GM19023 (cell line): Measurements from ENCODE around the gene BBC3.

Experiments
- ATAC-seq: cut with Tn5 transposase; IDR thresholded peaks from one replicate; pipeline ENCODE4 v1.9.1; 2021; ENCODE audit warnings: mild to moderate bottlenecking, moderate library complexity; ENCODE audit not compliant: unreplicated experiment

BBC3 gene

DNA sequence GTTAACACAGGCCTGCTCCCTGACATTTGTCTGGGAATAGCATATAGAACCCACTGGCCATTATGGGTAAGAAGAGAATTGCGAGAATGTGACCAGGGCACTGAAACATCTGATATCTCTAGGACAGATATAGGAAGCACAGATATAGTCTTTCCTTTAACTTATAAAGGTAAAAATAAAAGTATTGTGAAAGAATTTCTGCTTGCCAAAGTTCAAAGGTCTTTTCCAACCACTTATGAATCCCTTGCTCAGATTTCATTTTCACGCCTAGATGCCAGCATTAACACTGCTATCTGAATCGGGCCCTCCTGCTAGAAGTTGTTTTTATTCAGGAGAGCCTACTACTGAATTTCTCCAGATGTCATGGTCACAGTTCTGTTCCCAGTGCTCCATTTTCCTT, 27.7 kb downstream of the BBC3 start:
- no peak for ATAC-seq

DNA sequence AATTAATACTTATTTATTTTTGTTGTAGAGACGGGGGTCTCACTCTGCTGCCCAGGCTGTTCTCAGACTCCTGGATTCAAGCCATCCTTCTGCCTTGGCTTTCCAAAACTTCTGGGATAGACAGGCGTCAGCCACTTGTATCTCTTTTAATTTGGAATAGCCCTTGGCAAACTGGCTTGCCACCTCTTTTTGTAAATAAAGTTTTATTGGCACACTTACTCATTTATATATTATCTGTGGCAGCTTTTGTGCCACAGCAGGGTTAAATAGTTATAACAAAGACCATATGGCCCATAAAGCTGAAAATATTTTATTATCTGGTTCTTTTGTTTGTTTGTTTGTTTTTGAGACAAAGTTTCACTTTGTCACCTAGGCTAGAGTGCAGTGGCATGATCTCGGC, 30.5 kb downstream of the BBC3 start:
- no peak for ATAC-seq

DNA sequence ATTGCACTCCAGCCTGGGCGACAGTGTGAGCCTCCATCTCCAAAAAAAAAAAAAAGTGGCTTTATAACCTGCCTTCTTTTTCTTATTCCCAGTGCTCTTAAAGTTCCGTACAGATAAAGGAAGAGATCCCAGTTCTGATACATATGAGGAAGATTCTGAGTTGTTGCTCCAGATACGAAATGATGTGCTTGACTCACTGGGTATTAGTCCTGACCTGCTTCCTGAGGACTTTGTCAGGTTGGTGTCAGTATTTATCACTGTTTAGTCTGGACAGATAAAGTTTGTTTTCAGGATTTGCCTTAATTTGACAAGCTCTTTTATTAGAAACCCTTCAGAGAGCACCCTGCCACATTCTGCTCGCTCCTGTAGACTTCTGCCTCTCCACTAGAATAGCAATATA, 33.9 kb downstream of the BBC3 start:
- ATAC-seq = no peak

DNA sequence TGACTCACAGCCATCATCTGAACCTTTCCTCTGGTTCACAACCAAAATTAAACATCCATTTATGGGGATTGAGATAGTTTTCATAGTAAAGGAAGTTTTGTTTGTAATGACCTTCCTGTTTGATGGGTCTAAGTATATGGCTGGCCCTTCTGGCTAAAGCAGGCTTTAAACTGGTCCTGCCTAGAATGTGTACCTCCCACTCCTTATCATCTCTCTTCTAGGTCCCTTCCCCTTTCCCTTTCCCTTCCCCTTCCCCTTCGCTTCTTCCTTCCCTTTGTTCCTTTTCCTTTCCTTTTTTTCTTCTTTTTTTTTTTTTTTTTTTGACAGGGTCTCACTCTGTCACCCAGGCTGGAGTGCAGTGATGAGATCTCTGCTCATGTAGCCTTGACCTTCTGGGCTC, 35.6 kb downstream of the BBC3 start:
- ATAC-seq = no peak

DNA sequence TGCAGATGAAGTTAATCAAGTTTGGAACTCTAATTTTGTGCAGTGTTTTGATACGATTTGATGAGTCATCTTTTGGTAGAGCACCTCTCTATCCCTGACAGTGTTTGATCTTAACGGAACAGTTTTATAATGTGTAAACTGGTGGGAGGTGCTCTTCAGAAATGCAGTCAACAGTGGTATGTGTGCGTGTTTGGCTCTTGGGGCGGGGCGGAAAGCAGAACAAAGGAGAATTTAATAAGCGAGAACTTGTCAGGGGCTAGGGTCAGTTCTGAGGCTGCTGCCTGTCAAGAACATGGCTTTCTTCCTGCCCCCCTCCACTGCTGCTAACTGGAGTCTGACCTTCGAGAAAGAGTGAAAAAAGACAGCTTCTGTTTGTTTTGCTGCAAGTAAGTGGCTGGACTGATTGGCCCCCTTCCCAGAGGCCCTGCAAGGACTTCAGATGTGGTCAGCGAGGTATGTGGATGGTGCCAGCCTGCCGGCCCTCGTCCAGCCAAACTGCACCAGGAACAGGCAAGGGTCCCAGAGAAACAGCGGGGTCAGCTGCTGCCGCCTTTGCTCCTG, 40.8 kb downstream of the BBC3 start:
- ATAC-seq = no peak

DNA sequence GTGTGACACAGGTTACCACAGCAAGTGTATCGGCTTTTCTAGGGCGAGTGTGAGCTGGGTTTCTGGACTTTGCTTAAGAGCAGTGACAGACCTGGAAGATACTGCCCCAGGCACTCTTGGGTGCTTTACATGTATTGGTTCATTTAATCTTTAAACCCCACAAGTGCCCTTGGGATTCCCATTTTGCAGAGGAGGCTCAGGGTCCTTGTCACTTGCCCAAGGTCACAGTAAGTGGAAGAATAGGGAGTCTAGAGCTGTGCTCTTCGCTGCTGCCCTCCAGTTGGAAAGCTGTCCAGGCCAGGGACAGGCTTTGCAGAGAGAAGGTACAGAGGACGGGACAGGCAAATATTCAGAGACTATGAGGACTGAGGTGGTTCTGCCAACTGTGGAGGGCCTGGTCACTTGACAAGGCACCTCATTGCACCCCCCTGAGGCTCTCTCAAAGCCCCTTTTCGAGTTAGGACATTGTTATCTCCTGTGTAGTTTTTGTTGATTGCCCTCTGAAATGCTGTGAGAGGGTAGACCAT, 42.4 kb downstream of the BBC3 start:
- no peak for ATAC-seq

DNA sequence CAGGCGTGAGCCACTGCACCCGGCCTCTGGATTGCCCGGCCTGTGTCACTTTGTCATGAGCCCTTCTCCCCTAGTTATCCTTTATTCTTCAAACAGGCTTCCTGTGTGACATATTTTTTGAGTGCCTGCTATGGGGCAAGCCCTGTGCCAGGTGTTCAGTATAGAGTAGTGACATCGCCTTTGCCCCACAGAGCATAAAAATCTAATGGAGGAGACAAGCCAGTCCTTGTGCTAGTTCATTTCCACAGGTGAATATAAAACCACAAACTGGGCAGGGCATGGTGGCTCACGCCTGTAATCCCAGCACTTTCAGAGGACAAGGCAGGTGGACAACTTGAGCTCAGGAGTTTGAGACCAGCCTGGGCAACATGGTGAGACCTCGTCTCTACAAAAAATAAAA, 43.2 kb downstream of the BBC3 start:
- no peak for ATAC-seq

DNA sequence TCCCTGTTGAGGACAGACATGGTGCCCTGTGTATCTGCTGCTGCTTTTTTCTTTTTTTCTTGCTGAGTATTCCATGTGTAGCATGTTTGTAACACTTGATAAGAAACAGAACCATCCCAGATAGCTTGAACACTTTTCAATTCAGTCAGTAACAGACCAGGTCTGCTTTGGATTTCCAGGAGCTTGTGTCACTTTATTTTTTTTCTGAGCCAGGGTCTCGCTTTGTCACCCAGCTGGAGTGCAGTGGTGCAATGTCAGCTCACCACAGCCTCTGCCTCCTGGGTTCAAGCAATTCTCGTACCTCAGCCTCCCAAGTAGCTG, 43.7 kb downstream of the BBC3 start:
- no peak for ATAC-seq

DNA sequence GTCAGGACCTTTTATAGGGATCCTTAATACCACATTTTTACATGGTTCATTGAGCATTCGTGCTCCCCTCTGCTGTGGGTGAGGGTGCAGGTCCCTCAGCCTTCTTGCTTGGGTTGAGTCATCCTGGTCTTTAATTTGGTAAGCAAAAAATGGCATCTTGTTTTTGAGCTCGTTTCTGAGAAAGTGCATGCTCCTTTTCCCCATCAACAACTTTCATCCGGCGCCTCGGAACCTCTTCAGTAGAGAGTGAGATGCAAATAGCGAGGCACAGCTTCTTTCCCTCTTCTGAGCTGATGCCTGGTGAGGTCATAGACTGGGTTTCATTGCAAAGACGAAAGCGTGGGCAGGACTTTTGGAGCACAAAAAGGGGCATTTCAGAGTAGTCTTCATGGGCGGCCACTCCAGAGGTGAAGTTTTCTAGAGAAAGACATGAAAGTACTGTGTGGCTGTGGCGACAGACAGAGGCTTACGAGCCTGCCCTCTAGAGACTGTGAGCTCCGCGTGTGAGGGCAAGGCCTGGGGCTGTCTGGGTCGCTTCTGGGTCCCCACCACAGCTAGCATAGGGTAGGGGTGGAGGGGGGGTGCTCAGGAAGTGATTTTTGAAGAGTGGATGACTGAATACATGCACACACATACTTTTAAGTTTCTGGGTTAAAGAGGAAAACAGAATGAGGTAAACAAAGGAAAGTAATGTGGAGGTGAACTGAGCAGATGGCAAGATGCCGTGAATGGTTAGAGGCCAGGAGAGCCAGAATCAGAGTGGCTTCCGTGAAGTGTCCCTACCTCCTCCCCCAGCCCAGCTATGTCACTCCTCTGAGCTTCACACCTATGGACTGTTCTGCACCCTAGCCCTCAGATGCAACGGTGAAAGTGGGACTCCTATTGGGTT, 44.3 kb downstream of the BBC3 start:
- ATAC-seq = peak; percentile 91

DNA sequence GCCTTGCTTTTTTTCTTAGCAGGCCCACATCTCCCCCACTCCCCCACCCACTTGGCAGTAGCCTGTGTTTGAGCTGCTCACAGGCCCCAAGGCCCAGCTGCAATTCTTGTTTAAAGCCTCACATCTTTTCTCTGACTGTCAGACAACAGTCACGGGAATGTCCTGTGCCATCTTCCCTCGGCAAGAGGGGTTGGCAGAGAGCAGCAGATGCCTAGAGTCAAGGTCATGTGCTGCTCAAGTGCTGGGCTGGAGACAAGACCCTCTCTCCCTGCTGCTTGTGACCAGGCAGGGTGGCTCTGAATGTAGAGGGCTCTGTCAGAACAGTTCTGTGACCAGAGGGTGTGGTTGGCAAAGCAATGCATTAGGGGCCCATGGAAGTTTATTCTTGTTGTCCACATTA, 47.4 kb downstream of the BBC3 start:
- ATAC-seq = no peak

DNA sequence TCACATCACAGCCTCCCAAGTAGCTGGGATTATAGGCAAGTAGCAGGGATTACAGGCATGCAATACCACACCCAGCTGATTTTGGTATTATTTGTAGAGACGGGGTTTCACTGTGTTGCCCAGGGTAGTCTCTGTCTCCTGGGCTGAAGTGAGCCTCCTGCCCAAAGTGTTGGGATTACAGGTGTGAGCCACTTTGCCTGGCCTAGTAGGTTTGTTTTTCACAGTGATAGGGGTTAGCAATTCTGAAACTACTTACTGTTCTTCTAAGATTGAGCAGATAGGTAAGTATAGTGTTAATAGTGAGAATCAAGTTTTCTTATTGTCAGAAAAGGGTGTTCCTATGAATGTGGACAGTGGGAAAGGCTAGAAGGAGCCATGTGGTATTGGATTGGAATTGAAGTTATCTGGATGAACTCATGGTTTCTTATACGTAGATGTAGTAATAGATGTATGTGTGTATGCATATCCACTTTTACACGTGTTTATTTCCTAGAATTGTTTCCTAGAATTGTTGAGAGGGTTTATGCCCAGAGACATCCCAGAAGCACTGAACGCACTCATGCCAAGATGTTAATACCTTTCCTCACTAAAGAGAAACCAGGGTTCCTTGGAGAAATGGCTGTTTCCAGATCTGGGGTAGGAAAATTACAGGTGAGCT, 51.2 kb downstream of the BBC3 start:
- ATAC-seq = no peak

DNA sequence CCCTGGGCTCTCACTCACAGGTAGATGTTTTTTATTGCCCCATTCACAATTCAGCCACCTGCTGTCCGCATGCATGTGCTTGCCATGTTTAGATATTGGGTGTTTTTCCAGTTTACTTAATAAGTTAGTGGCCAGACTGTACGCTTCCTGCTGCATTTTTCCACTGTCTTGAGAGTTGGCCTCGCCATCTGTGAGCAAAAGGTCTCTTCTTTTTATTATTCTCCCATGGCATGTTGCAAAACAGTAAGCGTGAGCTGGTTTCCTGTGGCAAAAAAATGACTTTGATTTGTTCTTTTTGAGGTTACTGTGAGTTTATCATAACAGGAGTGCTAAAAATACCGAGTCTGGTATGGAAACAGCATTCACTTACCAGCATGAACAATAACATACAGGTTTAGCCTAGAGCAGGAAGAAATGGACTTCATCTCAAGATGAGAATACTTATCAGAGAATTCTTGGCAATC, 54.3 kb downstream of the BBC3 start:
- ATAC-seq = no peak

DNA sequence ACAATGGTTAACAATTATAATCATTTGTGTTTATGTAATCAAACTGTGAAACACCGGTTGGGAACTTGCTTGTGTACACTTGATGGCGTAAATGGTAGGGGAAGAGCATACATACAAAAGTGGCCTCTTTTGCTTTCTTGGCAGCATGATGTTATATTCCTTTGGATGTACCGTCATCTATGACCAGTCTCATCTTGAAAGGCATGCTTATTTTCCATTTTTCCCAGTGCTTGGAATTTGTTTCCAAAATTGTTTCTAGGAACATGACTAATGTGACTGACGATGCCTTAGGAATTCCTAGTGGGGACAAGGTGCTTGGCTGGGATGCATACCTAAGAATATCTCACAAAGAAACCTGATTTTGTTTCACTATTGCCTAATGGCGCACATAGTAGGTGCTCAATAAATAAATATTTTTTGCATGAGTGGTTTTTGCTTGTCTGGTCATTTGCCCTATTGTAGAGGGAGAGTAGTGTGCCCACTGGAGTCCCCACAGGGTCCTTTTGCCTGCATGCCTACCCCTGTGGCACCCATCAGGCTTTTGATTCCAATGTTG, 54.9 kb downstream of the BBC3 start:
- no peak for ATAC-seq

DNA sequence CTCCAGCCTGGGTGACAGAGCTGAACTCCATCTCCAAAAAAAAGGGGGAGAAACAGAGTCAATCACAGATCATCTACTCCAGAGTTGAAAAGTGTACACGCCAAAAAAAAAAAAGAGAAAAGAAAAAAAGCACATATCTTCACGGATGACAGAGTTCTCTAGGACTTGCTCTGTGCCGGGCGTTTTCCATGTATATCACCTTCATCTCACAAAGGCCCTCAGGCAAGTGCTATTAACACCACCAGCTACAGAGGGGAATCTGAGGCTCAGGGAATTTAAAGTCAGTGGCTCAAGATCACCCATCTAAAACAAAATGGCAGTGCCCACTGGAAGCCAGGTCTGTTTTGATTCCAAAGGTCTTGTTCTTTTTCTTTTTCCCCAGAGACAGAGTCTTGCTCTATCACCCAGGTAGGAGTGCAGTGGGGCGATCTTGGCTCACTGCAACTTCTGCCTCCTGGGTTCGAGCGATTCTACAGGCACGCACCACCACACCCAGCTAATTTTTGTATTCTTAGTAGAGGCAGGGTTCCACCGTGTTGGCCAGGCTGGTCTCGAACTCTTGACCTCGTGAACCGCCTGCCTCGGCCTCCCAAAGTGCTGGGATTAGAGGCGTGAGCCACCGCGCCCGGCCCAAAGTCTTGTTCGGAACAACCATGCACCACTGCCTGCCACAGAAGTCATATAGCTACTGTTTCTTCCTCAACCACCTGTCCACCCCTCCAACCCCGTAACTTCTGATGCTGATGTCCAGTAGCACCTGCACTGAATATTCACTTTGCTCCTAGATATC, 58.1 kb downstream of the BBC3 start:
- no peak for ATAC-seq
